OCI-LY3 (cell line): ENCODE data around the gene ZNF608.

Source experiments
- EZH2phosphoT487 ChIP-seq: fragments of 200-600 bp; shearing (Covaris generic); IDR thresholded peaks from 2 replicates; pipeline ENCODE4 v1.6.1; 2018; ENCODE audit warnings: antibody characterized with exemption, mixed run types, low read depth
- TF ChIP-seq, protein P1 (sequence below): fragments of 200-600, 300-600 bp; sonication (generic); IDR thresholded peaks from 2 replicates; pipeline ENCODE4 v1.5.1; 2014; ENCODE audit warnings: antibody characterized with exemption, low read length, low read depth

DNA sequence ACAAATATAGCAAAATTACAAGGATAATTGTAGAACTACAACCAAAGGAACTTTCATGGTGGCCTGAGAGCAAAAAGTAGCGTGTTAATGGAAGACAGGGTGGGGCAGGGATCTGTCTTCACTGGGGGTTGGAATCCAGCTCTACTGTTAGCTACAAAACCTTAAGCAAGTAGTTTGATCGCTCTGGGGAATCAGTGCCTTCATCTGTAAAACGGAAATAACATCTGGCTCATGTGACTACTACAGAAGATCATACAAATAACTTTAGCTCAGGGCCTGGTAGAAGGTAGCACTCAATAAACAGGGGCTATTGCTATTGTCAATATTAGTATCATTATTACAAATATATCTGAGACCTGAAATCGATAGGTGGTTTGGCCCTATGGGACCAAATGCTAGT, 40.4 kb downstream of the ZNF608 start:
- TF ChIP-seq, protein P1, sequence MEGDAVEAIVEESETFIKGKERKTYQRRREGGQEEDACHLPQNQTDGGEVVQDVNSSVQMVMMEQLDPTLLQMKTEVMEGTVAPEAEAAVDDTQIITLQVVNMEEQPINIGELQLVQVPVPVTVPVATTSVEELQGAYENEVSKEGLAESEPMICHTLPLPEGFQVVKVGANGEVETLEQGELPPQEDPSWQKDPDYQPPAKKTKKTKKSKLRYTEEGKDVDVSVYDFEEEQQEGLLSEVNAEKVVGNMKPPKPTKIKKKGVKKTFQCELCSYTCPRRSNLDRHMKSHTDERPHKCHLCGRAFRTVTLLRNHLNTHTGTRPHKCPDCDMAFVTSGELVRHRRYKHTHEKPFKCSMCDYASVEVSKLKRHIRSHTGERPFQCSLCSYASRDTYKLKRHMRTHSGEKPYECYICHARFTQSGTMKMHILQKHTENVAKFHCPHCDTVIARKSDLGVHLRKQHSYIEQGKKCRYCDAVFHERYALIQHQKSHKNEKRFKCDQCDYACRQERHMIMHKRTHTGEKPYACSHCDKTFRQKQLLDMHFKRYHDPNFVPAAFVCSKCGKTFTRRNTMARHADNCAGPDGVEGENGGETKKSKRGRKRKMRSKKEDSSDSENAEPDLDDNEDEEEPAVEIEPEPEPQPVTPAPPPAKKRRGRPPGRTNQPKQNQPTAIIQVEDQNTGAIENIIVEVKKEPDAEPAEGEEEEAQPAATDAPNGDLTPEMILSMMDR, result no peak
- TF ChIP-seq EZH2phosphoT487, result no peak
